Measurements from ENCODE around the gene ZSWIM4.
A peak's percentile ranks its signal among the peaks of the same experiment; 100 is the strongest.

Gene ZSWIM4

DNA sequence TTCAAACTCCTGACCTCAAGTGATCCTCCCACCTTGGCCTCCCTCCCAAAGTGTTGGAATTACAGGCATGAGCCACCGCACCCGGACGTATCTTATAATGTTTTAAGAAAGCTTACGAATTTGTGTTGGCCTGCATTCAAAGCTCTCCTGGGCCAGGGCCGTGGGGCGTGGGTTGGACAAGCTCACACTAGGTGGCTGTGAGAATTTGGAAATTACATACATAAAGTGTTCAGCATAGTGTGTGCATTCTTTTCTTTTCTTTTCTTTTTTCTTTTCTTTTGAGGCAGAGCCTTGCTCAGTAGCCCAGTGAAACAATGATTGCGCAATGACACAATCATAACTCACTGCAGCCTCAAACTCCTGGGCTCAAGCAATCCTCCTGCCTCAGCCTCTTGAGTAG lies 2.6 kb downstream of the ZSWIM4 start:
- Histone ChIP-seq H3K27me3 (no peaks in the 10 kb centered on the region), H3K27ac (no peak overlapping the region), H3K4me1 (ENCODE audit: control insufficient read depth in 1 of 2, insufficient read depth in 1 of 2, low read depth in 1 of 2, low read length in 1 of 2) (peaks cover 18 to 20% of the 10 kb centered on the region in 2 experiments), H3K9me3 (no peaks in the 10 kb centered on the region), H3K4me3 (ENCODE audit: low read depth in 1 of 2, low read length in 1 of 2) (no peak overlapping the region), H3K36me3 (no peaks in the 10 kb centered on the region)
- TF ChIP-seq, protein P1, sequence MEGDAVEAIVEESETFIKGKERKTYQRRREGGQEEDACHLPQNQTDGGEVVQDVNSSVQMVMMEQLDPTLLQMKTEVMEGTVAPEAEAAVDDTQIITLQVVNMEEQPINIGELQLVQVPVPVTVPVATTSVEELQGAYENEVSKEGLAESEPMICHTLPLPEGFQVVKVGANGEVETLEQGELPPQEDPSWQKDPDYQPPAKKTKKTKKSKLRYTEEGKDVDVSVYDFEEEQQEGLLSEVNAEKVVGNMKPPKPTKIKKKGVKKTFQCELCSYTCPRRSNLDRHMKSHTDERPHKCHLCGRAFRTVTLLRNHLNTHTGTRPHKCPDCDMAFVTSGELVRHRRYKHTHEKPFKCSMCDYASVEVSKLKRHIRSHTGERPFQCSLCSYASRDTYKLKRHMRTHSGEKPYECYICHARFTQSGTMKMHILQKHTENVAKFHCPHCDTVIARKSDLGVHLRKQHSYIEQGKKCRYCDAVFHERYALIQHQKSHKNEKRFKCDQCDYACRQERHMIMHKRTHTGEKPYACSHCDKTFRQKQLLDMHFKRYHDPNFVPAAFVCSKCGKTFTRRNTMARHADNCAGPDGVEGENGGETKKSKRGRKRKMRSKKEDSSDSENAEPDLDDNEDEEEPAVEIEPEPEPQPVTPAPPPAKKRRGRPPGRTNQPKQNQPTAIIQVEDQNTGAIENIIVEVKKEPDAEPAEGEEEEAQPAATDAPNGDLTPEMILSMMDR (IDR thresholded peaks at IDR 0.05): no peak

DNA sequence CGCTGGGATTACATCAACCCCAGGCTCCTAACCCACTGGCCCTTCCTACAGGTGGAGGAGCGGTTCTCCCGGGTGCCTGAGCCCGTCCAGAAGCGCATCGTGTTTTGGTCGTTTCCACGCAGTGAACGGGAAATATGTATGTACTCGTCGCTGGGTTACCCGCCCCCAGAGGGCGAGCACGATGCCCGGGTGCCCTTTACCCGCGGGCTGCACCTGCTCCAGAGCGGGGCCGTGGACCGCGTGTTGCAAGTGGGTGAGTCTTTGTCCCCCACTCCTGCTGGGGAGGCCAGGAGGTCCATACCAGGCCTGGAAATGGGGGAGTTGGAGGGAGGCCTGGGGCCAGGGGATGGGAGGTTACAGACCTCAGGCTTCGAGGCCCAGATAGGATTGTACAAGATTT lies 4.4 kb downstream of the ZSWIM4 start:
- Histone ChIP-seq H3K4me1 (ENCODE audit: control insufficient read depth in 1 of 2, insufficient read depth in 1 of 2, low read depth in 1 of 2, low read length in 1 of 2) (peaks cover 14 to 16% of the 10 kb centered on the region in 2 experiments), H3K4me3 (ENCODE audit: low read depth in 1 of 2, low read length in 1 of 2) (no peak overlapping the region), H3K27ac (no peak overlapping the region), H3K27me3 (no peaks in the 10 kb centered on the region), H3K36me3 (peaks cover under 1% of the 10 kb centered on the region), H3K9me3 (no peaks in the 10 kb centered on the region)
- TF ChIP-seq, protein P1 (IDR thresholded peaks at IDR 0.05): no peak

GRCh38 chr19:13803038-13803437 lies 7.8 kb downstream of the ZSWIM4 start:
- H3K4me1 ChIP-seq (ENCODE audit: control insufficient read depth in 1 of 2, insufficient read depth in 1 of 2, low read depth in 1 of 2, low read length in 1 of 2): no peaks in the 10 kb centered on the region
- H3K27me3 ChIP-seq: no peaks in the 10 kb centered on the region
- no peak overlapping the region for H3K4me3 ChIP-seq (ENCODE audit: low read depth in 1 of 2, low read length in 1 of 2)
- no peaks in the 10 kb centered on the region for H3K9me3 ChIP-seq
- TF ChIP-seq, protein P1 (IDR thresholded peaks at IDR 0.05): no peak
- H3K27ac ChIP-seq: no peak overlapping the region
- peaks cover 10% of the 10 kb centered on the region for H3K36me3 ChIP-seq

GRCh38 chr19:13804830-13805683 lies 9.8 kb downstream of the ZSWIM4 start:
- peaks cover 20% of the 10 kb centered on the region for H3K36me3 ChIP-seq
- H3K9me3 ChIP-seq: no peaks in the 10 kb centered on the region
- H3K4me1 ChIP-seq (ENCODE audit: control insufficient read depth in 1 of 2, insufficient read depth in 1 of 2, low read depth in 1 of 2, low read length in 1 of 2): no peaks in the 10 kb centered on the region
- H3K27me3 ChIP-seq: no peaks in the 10 kb centered on the region
- no peak overlapping the region for H3K4me3 ChIP-seq (ENCODE audit: low read depth in 1 of 2, low read length in 1 of 2)
- no peak overlapping the region for H3K27ac ChIP-seq
- TF ChIP-seq, protein P1 (IDR thresholded peaks at IDR 0.05): peak; percentile 39

DNA sequence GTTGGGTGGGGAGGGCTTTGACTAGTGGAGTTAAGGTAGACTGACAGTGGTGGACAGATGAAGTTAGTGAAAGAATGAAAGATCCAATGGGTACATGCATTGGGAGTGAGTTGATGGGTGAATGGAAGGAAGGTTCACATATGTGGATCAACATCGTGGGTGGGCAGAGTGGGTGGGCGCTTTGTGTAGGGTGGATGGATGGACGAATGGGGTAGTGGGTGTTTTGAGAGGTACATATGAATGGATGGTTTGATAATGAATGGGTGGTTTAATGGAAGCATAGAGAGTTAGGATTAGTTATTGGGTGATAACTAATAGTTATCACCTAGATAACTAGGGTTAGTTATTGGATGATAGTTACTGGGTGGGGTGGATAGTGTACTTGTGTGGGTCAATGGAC lies 11.5 kb downstream of the ZSWIM4 start:
- Histone ChIP-seq H3K36me3 (peaks cover 20% of the 10 kb centered on the region), H3K27ac (no peak overlapping the region)
- TF ChIP-seq, protein P1 (IDR thresholded peaks at IDR 0.05): no peak

More for the DNA sequence above, 11.5 kb downstream of the ZSWIM4 start:
- no peak overlapping the region for H3K4me3 ChIP-seq (ENCODE audit: low read depth in 1 of 2, low read length in 1 of 2)
- H3K9me3 ChIP-seq: no peaks in the 10 kb centered on the region
- H3K27me3 ChIP-seq: no peaks in the 10 kb centered on the region
- no peaks in the 10 kb centered on the region for H3K4me1 ChIP-seq (ENCODE audit: control insufficient read depth in 1 of 2, insufficient read depth in 1 of 2, low read depth in 1 of 2, low read length in 1 of 2)
